Caco-2 (cell line): ENCODE results near the gene STPG1. TPM values are rescaled to one million over a fixed set of nuclear protein-coding genes. Genes with fewer than 3 reads are reported as not detected.

ENCODE experiments used
- BruUV-seq: library from RNA; stranded (reverse); fragments of 400-500 nt; replicated peaks from 2 replicates; lab custom pipeline; 2021; lab: Mats Ljungman, UMichigan
- CTCF ChIA-PET: fragments of 300-600 bp; sonication (Branson Sonifier 250); formaldehyde crosslinking; loops from one replicate; lab custom pipeline; 2022; ENCODE audit warnings: antibody characterized with exemption; lab: Charles Lee
- POLR2A ChIA-PET: fragments of 300-600 bp; sonication (Branson Sonifier 250); formaldehyde crosslinking; loops from one replicate; lab custom pipeline; 2022; ENCODE audit warnings: antibody characterized with exemption; lab: Charles Lee
- DNase-seq, 2 experiments: peaks; one replicate each; pipeline versions ENCODE4 v3.0.0 to v3.0.0-alpha.2; 2020 to 2022
- H3K27me3 ChIP-seq: replicated peaks from 2 replicates; pipeline ENCODE4 v1.6.0; 2011; ENCODE audit warnings: low read length; ENCODE audit not compliant: control insufficient read depth, insufficient read depth
- H3K36me3 ChIP-seq: 2 replicates; pipeline ENCODE4 v1.5.1; 2011; ENCODE audit warnings: low read length; ENCODE audit not compliant: control insufficient read depth, insufficient read depth
- H3K4me1 ChIP-seq: fragments of 250-450 bp; sonication (Bioruptor Pico); 2 replicates; pipeline ENCODE4 v1.5.1; 2020; ENCODE audit warnings: mild to moderate bottlenecking
- H3K4me3 ChIP-seq: 2 replicates; pipeline ENCODE4 v1.5.1; 2011; ENCODE audit warnings: low read depth, mild to moderate bottlenecking, control low read depth, low read length
- H3K9me3 ChIP-seq: fragments of 250-450 bp; sonication (Bioruptor Pico); 2 replicates; pipeline ENCODE4 v1.5.1; 2020; ENCODE audit warnings: mild to moderate bottlenecking, moderate library complexity
- H3K27ac Mint-ChIP-seq: one replicate; pipeline ENCODE4 v1.8.0; 2022; ENCODE audit warnings: mixed read lengths; ENCODE audit not compliant: unreplicated experiment
- H3K27me3 Mint-ChIP-seq: one replicate; pipeline ENCODE4 v1.8.0; 2022; ENCODE audit warnings: mixed read lengths; ENCODE audit not compliant: insufficient read depth, unreplicated experiment
- H3K36me3 Mint-ChIP-seq: one replicate; pipeline ENCODE4 v1.8.0; 2022; ENCODE audit warnings: mild to moderate bottlenecking, mixed read lengths; ENCODE audit not compliant: insufficient read depth, unreplicated experiment
- H3K4me1 Mint-ChIP-seq: one replicate; pipeline ENCODE4 v1.8.0; 2022; ENCODE audit warnings: low read depth, mixed read lengths; ENCODE audit not compliant: unreplicated experiment
- H3K4me3 Mint-ChIP-seq: one replicate; pipeline ENCODE4 v1.8.0; 2022; ENCODE audit warnings: mild to moderate bottlenecking, moderate library complexity, mixed read lengths; ENCODE audit not compliant: unreplicated experiment
- H3K9me3 Mint-ChIP-seq: one replicate; pipeline ENCODE4 v1.8.0; 2022; ENCODE audit warnings: mixed read lengths; ENCODE audit not compliant: unreplicated experiment
- intact Hi-C: fragments of 100-400 bp; cut with micrococcal nuclease; formaldehyde crosslinking; loops from one replicate; pipeline ENCODE4 v1.10.0; 2022; ENCODE audit not compliant: unreplicated experiment
- total RNA-seq: library from RNA; stranded (reverse); gene quantifications from 2 replicates; pipeline ENCODE4 v1.2.3, GENCODE V29; 2022
- TF ChIP-seq, protein P1 (sequence below), 2 experiments: fragments of 200-600 bp in 1 of 2; IDR thresholded peaks; 1 replicate in 1 of 2; 2 replicates in 1 of 2; pipeline versions ENCODE4 v1.5.1 to v1.8.0; 2011 to 2022; ENCODE audit warnings: antibody characterized with exemption in 1 of 2, control low read depth in 1 of 2, inconsistent platforms in 1 of 2, low read depth in 1 of 2, low read length in 1 of 2, mild to moderate bottlenecking in 1 of 2, moderate library complexity in 1 of 2; ENCODE audit not compliant: insufficient read depth in 1 of 2, severe bottlenecking in 1 of 2, unreplicated experiment in 1 of 2

STPG1 gene
- total RNA-seq, 1 experiment from 2014 or later: 8.6 TPM

DNA sequence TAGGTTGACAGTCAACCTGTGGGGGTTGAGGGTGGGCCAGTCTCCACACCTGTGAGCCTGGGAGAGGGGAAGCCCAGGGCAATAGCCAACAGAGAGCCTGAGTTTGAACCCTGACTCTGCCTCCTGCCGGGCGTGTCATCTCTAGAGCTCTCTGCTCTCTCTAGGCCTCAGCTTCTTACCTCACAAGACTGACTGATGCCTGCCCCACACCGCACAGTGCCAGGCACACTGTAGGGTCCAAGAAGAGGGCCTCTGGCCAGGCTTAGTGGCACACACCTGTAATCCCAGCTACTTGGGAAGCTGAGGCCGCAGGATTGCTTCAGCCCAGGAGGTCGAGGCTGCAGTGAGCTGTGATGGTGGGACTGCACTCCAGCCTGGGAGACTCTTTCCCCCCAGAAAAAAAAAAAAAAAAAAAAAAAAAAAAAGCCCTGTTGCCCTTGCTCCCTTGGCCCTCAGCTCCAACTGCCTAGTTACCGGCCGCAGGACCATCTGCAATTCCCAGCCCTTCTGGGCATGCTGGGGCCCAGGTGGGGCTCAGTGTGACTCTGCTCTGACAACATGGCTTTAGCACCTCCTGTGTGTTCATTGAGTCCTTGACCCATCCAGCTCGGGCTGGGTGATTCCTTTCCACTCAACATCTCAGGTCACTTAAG lies 69.4 kb downstream of the STPG1 start:
- TF ChIP-seq, protein P1, sequence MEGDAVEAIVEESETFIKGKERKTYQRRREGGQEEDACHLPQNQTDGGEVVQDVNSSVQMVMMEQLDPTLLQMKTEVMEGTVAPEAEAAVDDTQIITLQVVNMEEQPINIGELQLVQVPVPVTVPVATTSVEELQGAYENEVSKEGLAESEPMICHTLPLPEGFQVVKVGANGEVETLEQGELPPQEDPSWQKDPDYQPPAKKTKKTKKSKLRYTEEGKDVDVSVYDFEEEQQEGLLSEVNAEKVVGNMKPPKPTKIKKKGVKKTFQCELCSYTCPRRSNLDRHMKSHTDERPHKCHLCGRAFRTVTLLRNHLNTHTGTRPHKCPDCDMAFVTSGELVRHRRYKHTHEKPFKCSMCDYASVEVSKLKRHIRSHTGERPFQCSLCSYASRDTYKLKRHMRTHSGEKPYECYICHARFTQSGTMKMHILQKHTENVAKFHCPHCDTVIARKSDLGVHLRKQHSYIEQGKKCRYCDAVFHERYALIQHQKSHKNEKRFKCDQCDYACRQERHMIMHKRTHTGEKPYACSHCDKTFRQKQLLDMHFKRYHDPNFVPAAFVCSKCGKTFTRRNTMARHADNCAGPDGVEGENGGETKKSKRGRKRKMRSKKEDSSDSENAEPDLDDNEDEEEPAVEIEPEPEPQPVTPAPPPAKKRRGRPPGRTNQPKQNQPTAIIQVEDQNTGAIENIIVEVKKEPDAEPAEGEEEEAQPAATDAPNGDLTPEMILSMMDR (IDR thresholded peaks at IDR 0.05; ENCODE audit: insufficient read depth in 1 of 2, low read depth in 1 of 2, low read length in 1 of 2, severe bottlenecking in 1 of 2, unreplicated experiment in 1 of 2): no peak
- no peaks in the 10 kb centered on the region for H3K4me1 Mint-ChIP-seq
- H3K27me3 Mint-ChIP-seq: no peaks in the 10 kb centered on the region
- BruUV-seq: no TSS peak
- H3K27ac Mint-ChIP-seq: no peak overlapping the region
- Histone ChIP-seq H3K4me3 (no peak overlapping the region), H3K36me3 (no peaks in the 10 kb centered on the region), H3K27me3 (no peaks in the 10 kb centered on the region), H3K9me3 (no peaks in the 10 kb centered on the region), H3K4me1 (no peaks in the 10 kb centered on the region)
- no peak for DNase-seq
- CTCF ChIA-PET: no interaction called here
- intact Hi-C loops: no loop called here
- no peaks in the 10 kb centered on the region for H3K9me3 Mint-ChIP-seq
- no peak overlapping the region for H3K4me3 Mint-ChIP-seq
- no peaks in the 10 kb centered on the region for H3K36me3 Mint-ChIP-seq
- POLR2A ChIA-PET: no interaction called here

DNA sequence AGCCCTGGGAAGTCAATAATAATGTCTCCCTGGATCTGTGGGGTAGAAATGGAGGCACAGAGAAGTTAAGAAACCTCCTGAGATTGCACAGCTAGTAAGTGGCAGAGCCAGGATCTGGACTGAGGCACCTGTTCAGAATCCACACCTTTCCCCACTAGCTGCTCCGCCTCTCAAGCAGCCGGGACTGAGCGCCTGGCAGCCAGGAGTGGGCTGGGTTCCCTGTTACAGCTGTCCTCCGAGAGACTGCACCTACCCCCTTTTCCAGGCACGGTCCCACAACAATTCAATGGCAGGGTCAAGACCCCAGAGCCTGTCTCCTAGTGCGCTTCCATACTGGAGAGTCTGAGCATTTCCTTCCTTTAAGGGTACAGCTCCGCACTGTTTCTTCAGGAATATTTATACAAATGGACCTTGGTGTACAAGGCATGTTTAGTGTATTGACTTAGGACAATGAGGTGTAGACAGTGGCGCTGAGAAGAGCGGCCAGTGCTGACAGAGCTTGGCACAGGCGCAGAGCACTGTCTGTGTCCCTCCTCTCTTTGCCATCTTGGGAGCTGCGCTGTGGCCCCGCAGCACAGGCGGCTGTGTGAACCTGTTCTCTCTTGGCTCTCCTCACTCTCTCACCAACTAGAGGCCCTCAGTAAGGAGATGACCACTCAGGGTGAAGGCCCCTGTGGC lies 70.0 kb downstream of the STPG1 start:
- DNase-seq: no peak
- ChIA-PET CTCF (no interaction called here), POLR2A (no interaction called here)
- no peak overlapping the region for H3K4me3 ChIP-seq
- Mint-ChIP-seq H3K9me3 (no peaks in the 10 kb centered on the region), H3K36me3 (no peaks in the 10 kb centered on the region), H3K4me3 (no peak overlapping the region), H3K27me3 (no peaks in the 10 kb centered on the region), H3K4me1 (no peaks in the 10 kb centered on the region), H3K27ac (no peak overlapping the region)
- intact Hi-C loops: no loop called here
- H3K4me1 ChIP-seq: no peaks in the 10 kb centered on the region
- no peaks in the 10 kb centered on the region for H3K36me3 ChIP-seq
- no TSS peak for BruUV-seq
- H3K27me3 ChIP-seq: no peaks in the 10 kb centered on the region
- H3K9me3 ChIP-seq: no peaks in the 10 kb centered on the region
- TF ChIP-seq, protein P1 (IDR thresholded peaks at IDR 0.05; ENCODE audit: insufficient read depth in 1 of 2, low read depth in 1 of 2, low read length in 1 of 2, severe bottlenecking in 1 of 2, unreplicated experiment in 1 of 2): no peak

DNA sequence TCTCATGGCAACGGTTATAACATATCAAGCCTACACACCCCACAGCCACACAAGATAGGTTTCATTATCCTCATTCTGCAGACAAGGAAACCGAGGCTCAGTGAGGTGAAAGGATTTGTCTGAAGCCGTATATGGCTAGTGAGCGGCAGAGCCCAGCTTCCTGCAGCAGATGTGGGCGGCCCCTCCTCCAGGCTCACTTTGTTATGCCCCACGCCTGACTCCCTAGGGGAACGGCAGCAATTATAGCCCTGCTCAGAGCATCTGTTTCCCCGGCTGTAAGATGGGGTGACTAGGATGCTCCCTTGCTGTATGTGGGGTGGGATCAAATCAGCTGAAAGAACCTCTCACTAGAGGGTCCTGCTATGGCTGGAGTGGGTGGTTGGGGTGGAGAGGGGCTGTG lies 72.3 kb downstream of the STPG1 start:
- Histone ChIP-seq H3K4me1 (no peaks in the 10 kb centered on the region), H3K36me3 (no peaks in the 10 kb centered on the region), H3K4me3 (no peak overlapping the region), H3K9me3 (no peaks in the 10 kb centered on the region), H3K27me3 (no peaks in the 10 kb centered on the region)
- no TSS peak for BruUV-seq
- Mint-ChIP-seq H3K36me3 (no peaks in the 10 kb centered on the region), H3K27me3 (no peaks in the 10 kb centered on the region), H3K4me1 (no peaks in the 10 kb centered on the region), H3K4me3 (no peak overlapping the region), H3K27ac (no peak overlapping the region), H3K9me3 (no peaks in the 10 kb centered on the region)
- TF ChIP-seq, protein P1 (IDR thresholded peaks at IDR 0.05; ENCODE audit: insufficient read depth in 1 of 2, low read depth in 1 of 2, low read length in 1 of 2, severe bottlenecking in 1 of 2, unreplicated experiment in 1 of 2): no peak
- no peak for DNase-seq
- CTCF ChIA-PET: interaction anchor here (0.5 kb wide), 1 partner anchor 50 kb away, joined by 4 read pairs; no protein-coding TSS in a partner anchor
- intact Hi-C loops: no loop called here
- POLR2A ChIA-PET: no interaction called here
